ENCODE data around the gene KCTD5. TPM values are rescaled to one million over a fixed set of nuclear protein-coding genes. Genes with fewer than 3 reads are reported as not detected.

The KCTD5 gene
- total and polyA plus RNA-seq, 4 donors: 17.1 to 31.8 (median 24.7) TPM

DNA sequence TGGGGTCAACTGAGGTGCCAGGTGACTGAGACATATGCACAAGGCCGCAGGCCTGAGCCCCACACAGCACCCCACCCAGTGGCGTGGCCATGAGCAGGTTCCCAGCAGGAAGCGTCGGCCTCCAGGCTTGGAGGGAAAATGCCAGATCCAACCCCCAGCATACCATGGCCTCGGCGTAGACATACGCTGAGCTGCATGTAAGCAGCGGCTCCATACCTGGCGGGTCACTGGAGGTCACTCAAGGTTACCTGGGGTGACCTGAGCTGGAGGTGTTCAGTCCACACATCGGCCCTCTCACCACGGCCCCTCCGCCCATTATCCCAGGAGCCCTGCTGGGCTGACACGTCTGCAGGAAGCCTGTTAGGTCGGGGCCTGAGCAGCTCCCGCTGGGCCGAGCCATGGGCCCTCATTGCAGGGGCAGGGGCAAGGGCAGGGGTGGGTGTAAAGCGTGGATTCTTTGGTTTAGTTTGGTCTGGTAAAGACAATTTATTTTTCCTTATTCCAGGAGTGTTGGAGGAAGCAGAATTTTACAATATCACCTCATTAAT is 15.2 kb downstream of the KCTD5 start:
- no peaks in the 10 kb centered on the region for H3K9me3 ChIP-seq (ENCODE audit: control insufficient read depth in 4 of 4, insufficient read depth in 3 of 4, low read length in 3 of 4)
- DNase-seq (no peak), ATAC-seq (ENCODE audit: insufficient read depth, low FRiP score) (no peak)
- no peak overlapping the region for H3K4me3 ChIP-seq
- H3K36me3 ChIP-seq (ENCODE audit: control insufficient read depth in 4 of 4, insufficient read depth in 4 of 4, low read length in 4 of 4): peaks cover 5 to 48% (median 10%) of the 10 kb centered on the region in 4 donors
- 96 to 97% methylated on average over 17 of the region's 17 CpGs for WGBS, 2 donors
- H3K27ac ChIP-seq (ENCODE audit: low read depth in 1 of 2, low read length in 1 of 2): no peak overlapping the region
- H3K9ac ChIP-seq (ENCODE audit: insufficient read depth in 1 of 2, low read length in 2 of 2): no peak overlapping the region
- TF ChIP-seq, protein P1, sequence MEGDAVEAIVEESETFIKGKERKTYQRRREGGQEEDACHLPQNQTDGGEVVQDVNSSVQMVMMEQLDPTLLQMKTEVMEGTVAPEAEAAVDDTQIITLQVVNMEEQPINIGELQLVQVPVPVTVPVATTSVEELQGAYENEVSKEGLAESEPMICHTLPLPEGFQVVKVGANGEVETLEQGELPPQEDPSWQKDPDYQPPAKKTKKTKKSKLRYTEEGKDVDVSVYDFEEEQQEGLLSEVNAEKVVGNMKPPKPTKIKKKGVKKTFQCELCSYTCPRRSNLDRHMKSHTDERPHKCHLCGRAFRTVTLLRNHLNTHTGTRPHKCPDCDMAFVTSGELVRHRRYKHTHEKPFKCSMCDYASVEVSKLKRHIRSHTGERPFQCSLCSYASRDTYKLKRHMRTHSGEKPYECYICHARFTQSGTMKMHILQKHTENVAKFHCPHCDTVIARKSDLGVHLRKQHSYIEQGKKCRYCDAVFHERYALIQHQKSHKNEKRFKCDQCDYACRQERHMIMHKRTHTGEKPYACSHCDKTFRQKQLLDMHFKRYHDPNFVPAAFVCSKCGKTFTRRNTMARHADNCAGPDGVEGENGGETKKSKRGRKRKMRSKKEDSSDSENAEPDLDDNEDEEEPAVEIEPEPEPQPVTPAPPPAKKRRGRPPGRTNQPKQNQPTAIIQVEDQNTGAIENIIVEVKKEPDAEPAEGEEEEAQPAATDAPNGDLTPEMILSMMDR (IDR thresholded peaks at IDR 0.05; ENCODE audit: control extremely low read depth, extremely low read depth): no peak
- no peaks in the 10 kb centered on the region for H3K27me3 ChIP-seq (ENCODE audit: control insufficient read depth in 3 of 3, insufficient read depth in 3 of 3, low read length in 2 of 3)
- H3K4me1 ChIP-seq (ENCODE audit: control insufficient read depth in 5 of 5, insufficient read depth in 5 of 5, low read length in 5 of 5): peaks cover 0 to 9% (median 0%) of the 10 kb centered on the region in 5 donors

DNA sequence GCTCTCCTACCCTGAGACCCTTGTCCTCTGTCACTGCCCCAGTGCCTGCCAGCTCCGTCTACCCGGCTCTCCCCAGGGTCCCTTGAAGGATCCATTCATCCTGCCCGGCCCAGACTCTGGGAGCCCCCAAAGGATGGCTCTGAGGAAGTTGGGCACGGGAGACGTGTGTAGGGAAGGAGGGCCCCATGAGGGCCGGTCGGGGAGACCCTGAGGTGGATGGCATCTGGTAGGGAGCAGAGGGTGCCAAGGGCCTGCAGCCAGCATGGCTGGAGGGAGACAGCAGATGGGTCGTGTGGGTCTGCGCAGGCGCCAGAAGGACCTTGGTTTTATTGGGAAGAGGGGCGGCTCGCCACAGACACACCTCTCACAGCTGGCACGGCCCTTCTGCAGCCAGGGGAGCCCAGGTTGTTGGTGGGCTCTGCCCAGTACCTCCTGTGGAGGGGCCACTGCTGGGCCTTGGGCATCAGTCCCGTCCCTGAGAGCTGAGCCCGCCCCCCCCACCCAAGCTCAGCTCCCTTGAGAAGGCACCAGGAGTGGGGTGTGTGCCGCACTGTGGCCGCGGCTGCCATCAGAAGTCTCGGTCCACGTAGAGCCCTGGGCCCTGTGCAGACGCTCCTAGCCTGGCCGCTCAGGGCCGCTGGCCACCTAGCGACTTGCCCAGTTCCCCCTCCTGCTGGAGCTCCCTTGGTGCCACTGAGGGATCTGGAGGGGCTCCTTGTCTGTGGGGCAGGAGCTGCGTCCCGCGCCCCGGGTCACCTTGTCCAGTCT is 16.0 kb downstream of the KCTD5 start:
- peaks cover 0 to 1% (median 0%) of the 10 kb centered on the region in 5 donors for H3K4me1 ChIP-seq (ENCODE audit: control insufficient read depth in 5 of 5, insufficient read depth in 5 of 5, low read length in 5 of 5)
- ATAC-seq (ENCODE audit: insufficient read depth, low FRiP score) (no peak), DNase-seq (no peak)
- TF ChIP-seq, protein P1 (IDR thresholded peaks at IDR 0.05; ENCODE audit: control extremely low read depth, extremely low read depth): no peak
- H3K27me3 ChIP-seq (ENCODE audit: control insufficient read depth in 3 of 3, insufficient read depth in 3 of 3, low read length in 2 of 3): no peaks in the 10 kb centered on the region
- H3K9me3 ChIP-seq (ENCODE audit: control insufficient read depth in 4 of 4, insufficient read depth in 3 of 4, low read length in 3 of 4): no peaks in the 10 kb centered on the region
- WGBS, 2 donors: 94 to 95% methylated on average over 28 of the region's 28 CpGs
- no peak overlapping the region for H3K4me3 ChIP-seq
- peaks cover 7 to 57% (median 10%) of the 10 kb centered on the region in 4 donors for H3K36me3 ChIP-seq (ENCODE audit: control insufficient read depth in 4 of 4, insufficient read depth in 4 of 4, low read length in 4 of 4)
- no peak overlapping the region for H3K27ac ChIP-seq (ENCODE audit: low read depth in 1 of 2, low read length in 1 of 2)
- H3K9ac ChIP-seq (ENCODE audit: insufficient read depth in 1 of 2, low read length in 2 of 2): no peak overlapping the region

DNA sequence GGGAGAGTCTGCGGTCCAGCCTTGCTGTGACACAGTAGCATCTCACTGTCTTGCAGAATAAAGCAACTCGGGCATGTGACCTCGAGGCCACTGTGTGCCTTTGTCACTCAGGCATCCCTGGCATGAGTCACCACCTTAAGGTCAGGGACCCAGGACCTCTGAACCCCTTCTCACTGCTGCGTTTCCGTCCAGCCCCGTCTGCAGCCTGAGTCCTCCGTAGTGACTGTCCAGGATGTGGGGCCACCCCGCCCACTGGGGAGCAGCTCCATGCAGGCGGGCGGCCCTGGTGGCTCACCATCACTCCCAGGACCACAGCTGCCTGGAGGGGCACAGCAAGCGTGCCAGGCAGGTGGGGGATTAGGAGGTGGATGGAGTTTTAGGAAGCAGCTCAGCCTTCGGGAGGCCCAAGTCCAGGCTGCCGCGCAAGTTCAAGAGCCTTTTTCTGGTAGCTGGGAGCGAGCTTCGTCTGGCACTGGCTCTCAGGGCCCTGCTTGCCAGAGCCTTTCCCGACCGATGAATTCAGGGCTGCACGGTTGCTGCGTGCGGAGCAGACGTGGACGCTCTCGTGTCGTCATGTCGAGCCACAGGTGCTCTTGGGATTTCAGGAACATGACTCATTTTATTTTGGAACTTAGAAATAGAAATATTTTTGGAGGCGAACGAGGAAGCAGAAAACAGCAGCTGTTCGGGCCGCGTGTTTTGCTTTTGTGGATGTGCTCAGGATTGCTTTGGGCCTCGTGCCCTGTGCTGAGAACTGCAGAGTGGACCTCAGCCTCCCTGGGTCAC is 16.8 kb downstream of the KCTD5 start:
- Histone ChIP-seq H3K27ac (ENCODE audit: low read depth in 1 of 2, low read length in 1 of 2) (no peak overlapping the region), H3K9ac (ENCODE audit: insufficient read depth in 1 of 2, low read length in 2 of 2) (no peak overlapping the region), H3K36me3 (ENCODE audit: control insufficient read depth in 4 of 4, insufficient read depth in 4 of 4, low read length in 4 of 4) (peaks cover 7 to 64% (median 10%) of the 10 kb centered on the region in 4 donors), H3K4me3 (no peak overlapping the region), H3K4me1 (ENCODE audit: control insufficient read depth in 5 of 5, insufficient read depth in 5 of 5, low read length in 5 of 5) (no peaks in the 10 kb centered on the region), H3K9me3 (ENCODE audit: control insufficient read depth in 4 of 4, insufficient read depth in 3 of 4, low read length in 3 of 4) (no peaks in the 10 kb centered on the region), H3K27me3 (ENCODE audit: control insufficient read depth in 3 of 3, insufficient read depth in 3 of 3, low read length in 2 of 3) (no peaks in the 10 kb centered on the region)
- ATAC-seq (ENCODE audit: insufficient read depth, low FRiP score) (no peak), DNase-seq (no peak)
- 89 to 90% methylated on average over 32 of the region's 32 CpGs for WGBS, 2 donors
- TF ChIP-seq, protein P1 (IDR thresholded peaks at IDR 0.05; ENCODE audit: control extremely low read depth, extremely low read depth): no peak

All from lung (tissue), 12 donors.